Epithelial cell of esophagus (primary cell): ENCODE measurements around the gene BEAN1.

Experiments used
- DNase-seq: peaks from one replicate; pipeline ENCODE4 v3.0.0; 2010; ENCODE audit warnings: low read depth
- H3K4me3 ChIP-seq: 2 replicates; pipeline ENCODE4 v1.5.1; 2011; ENCODE audit warnings: mild to moderate bottlenecking, low read length, control low read depth
- TF ChIP-seq, protein P1 (sequence below): IDR thresholded peaks from 2 replicates; pipeline ENCODE4 v1.5.1; 2011; ENCODE audit warnings: low read depth, mild to moderate bottlenecking, low read length, control low read depth, inconsistent platforms; ENCODE audit not compliant: insufficient read depth; ENCODE audit errors: missing control alignments

BEAN1 gene

GRCh38 chr16:66428682-66429251 is 1.7 kb downstream of the BEAN1 start:
- no peak overlapping the region for H3K4me3 ChIP-seq

GRCh38 chr16:66429290-66429962 is 2.3 kb downstream of the BEAN1 start:
- no peak for DNase-seq
- no peak overlapping the region for H3K4me3 ChIP-seq
- TF ChIP-seq, protein P1, sequence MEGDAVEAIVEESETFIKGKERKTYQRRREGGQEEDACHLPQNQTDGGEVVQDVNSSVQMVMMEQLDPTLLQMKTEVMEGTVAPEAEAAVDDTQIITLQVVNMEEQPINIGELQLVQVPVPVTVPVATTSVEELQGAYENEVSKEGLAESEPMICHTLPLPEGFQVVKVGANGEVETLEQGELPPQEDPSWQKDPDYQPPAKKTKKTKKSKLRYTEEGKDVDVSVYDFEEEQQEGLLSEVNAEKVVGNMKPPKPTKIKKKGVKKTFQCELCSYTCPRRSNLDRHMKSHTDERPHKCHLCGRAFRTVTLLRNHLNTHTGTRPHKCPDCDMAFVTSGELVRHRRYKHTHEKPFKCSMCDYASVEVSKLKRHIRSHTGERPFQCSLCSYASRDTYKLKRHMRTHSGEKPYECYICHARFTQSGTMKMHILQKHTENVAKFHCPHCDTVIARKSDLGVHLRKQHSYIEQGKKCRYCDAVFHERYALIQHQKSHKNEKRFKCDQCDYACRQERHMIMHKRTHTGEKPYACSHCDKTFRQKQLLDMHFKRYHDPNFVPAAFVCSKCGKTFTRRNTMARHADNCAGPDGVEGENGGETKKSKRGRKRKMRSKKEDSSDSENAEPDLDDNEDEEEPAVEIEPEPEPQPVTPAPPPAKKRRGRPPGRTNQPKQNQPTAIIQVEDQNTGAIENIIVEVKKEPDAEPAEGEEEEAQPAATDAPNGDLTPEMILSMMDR = peak; percentile 9

More at GRCh38 chr16:66428682-66429251, 1.7 kb downstream of the BEAN1 start:
- DNase-seq = no peak
- TF ChIP-seq, protein P1 = no peak

- no peak overlapping the region for H3K4me3 ChIP-seq
- TF ChIP-seq, protein P1 = no peak
- DNase-seq = no peak
These were observed 3.1 kb downstream of the BEAN1 start for GRCh38 chr16:66430214-66430613.

GRCh38 chr16:66431760-66432159 is 4.7 kb downstream of the BEAN1 start:
- TF ChIP-seq, protein P1 = no peak
- DNase-seq = no peak
- H3K4me3 ChIP-seq = no peak overlapping the region

- TF ChIP-seq, protein P1 = no peak
- H3K4me3 ChIP-seq = no peak overlapping the region
- no peak for DNase-seq
These were observed 5.3 kb downstream of the BEAN1 start for GRCh38 chr16:66432429-66432828.

- TF ChIP-seq, protein P1 = no peak
- no peak overlapping the region for H3K4me3 ChIP-seq
- no peak for DNase-seq
These were observed 7.7 kb downstream of the BEAN1 start for GRCh38 chr16:66434619-66435430.
